Activated CD4-positive, alpha-beta T cell treated with anti-CD3 and anti-CD28 coated beads for 4 hours (primary cell): Measurements from ENCODE around the gene C18orf63.

Experiments
- DNase-seq, 2 donors: peaks; one replicate each; pipeline ENCODE4 v3.0.0-alpha.2; 2020

Gene C18orf63

DNA sequence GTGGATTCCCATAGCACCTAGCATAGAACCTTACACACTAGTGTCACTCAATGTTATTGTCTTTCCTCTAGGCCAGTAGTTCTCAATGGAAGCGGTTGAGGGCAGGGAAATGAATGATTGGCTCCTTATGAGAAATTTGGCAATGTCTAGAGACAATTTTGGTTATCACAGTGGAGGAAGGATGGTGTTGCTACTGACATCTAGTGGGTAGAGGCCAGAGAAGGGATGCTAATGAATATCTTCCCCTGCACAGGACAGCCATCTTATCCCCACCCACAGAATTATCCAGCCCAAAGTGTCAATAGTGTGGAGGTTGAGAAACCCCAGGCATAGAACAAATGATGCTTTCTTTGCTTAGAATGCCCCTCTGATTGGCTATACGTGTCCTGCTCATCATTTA lies 15.8 kb downstream of the C18orf63 start:
- DNase-seq = no peak

DNA sequence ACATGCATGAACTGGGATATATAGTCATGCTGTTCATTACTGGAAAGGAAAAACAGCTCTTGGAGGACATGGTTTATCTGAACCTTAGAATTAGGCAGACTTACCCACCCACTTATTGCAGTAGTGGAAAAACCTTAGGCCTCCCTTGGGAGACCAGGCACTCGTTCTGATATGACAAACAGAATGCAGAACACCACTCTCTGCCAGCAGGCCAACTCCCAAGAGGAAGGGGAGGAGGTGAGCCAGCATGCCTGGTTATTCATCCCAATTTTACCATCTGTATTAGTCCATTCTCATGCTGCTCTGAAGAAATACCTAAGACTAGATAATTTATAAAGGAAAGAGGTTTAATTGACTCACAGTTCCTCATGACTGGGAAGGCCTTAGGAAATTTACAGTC lies 17.5 kb downstream of the C18orf63 start:
- DNase-seq = no peak

DNA sequence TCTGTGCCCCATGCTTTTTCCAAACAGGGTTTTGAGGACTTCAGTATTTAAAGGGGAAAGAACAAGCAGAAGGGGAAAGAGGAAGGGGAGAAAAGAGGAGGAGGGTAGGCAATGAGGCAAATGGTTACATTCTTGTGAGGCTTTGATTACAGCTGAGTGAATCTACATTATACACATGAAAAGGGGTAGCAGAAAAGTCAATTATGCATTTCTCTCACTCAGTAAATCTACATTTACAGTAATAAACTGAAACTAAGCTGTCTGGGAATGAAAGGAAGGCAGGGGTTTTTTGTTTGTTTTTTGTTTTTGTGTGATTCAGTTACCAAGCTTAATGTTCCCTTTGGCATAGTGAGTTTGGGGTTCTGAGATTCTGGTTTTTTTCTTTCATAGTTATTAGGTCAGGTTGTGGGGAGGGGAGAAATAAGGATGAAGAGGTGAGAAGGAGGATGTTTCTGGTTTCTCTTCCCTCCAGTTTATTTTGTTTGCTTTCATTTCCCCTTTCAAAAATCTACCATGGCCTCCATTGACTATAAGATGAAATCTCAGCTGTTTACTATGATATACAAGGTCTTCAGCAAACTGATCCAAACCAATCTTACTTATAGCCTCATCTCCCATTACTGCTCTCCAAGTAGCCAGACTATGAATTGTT lies 18.7 kb downstream of the C18orf63 start:
- no peak for DNase-seq

DNA sequence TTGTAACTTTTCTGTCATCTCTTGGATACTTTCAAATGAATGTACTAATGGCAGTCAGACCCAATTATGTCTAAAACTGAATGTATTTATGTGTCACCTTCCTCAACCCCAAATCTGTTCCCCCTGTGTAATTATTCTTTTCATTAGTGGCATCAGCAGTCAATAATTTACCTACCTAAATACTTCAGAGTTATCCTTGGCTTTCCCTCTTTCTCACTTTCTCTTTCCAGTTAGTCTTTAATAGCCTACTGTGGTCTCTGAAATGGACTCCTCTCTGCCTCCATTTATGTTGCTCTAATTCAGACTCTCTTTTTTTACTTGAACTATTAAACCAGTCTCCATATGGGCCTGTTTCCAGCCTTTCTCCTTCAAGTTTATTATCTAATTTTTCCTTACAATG lies 21.0 kb downstream of the C18orf63 start:
- DNase-seq = no peak

DNA sequence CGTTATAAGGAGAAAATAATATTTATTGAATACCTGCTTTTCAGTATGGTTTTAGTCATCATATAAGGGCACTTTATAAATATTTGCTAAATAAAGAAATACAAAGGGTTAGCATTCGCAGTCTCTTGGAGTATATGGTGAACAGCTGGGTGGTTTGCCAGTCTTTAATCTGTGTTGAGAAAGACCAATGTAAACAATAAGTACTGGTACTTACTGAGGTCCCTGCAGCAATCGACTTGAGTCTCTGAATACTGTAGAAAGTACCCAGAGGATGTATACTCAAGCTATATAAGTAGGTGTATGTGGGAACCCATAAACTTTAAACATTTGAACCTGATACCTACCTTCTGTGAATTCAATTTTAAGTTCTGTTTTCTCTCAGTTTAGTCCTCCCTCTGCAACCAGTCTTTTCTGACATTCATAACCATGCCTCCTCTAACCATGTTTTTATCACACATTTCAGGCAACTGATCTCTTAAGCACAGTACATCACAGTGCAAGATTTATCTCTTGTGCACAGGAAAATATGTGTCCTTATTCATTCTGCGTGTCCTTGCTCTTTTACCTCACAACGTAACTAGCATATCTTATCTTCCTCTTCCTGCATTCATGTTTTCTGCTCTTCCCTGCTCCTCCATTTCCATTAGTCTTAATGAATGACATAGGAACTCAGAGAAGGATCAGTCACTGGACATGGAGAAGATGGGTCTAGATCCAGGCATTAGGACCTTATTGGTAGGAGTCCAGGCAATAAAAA lies 21.7 kb downstream of the C18orf63 start:
- no peak for DNase-seq

DNA sequence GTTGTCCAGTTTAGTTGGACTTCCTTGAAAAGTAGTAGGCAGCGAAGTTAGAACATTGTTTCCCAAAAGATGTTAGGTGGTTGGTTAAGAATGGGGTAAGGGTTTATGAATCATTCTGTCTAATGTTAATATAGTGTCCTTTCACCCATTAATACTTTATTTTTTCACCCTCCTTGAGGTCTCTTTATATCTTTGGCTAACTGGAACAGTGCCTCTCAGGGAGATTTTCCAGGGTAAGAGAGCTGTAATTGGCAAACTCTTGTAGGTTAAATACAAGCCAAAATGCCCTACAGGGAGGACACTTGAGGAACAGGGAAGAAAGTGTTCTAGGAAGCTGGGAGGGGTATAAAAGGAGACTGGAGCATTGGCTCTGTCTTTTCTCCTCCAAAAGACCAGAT lies 22.3 kb downstream of the C18orf63 start:
- DNase-seq = no peak

DNA sequence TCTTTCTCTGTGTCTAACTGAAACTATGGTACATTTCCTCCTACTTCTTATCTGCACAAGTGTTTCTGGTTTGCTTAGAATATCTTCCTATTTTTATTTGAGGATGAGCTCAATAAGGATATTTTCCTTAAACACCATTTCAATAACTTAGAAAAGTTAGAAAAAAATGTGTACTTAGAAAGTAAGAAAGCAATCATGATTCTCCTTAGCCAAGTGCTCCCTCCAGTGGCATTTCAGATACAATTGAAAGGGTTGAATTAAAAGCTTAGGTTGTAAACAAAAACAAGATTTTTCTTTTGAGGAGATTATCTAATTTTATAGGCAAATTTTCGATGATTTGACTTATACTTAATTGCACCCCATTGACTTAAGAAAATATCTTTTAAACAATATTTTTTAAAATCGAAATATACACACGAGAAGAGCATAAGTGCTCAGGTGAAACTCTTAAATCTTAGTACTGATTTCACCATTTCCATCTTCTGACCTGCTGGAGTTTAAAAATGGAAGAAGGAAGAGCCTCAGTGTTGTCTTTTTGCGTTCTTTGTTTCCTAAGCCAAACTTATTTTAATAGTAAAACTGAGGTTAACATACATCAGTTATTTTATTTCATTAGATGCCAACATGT lies 26.9 kb downstream of the C18orf63 start:
- peak in 1 of 2 donors; percentile 32 for DNase-seq

DNA sequence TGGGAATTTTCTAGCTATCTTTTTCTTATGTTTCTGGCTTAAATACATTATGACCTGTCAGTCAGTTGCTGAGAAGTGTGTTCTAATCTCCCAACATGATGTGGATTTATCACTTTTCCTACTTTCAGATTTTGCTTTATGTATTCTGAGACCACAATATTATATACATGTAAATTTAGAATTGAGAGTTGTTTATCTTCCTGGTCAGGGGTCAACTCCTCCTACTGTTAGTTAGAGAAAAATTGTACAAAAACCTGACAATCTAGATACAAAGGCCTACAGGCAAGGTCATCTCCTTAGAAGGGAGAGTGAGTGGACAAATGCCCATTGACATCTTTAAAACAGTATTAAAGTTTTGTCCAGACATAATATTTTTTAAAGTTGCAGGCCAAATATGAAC lies 30.6 kb downstream of the C18orf63 start:
- no peak for DNase-seq

DNA sequence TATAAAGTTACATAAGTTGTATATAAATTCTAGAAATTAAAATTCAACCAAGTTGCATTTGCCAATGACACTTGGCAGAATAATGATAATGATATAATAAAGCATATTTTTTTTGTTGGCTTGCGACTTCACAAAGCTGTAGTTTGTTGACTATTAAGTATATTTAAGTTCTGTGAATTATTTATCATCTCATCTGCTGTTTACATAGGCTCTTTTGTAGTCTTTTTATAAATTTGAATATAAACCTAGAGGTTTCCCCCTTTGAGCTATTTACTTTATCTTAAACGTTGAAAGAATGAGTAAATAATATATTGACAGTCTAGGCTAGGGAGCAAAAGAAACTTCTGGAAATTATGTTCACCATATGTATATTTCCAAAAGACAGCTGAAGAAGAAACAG lies 32.9 kb downstream of the C18orf63 start:
- DNase-seq = no peak

DNA sequence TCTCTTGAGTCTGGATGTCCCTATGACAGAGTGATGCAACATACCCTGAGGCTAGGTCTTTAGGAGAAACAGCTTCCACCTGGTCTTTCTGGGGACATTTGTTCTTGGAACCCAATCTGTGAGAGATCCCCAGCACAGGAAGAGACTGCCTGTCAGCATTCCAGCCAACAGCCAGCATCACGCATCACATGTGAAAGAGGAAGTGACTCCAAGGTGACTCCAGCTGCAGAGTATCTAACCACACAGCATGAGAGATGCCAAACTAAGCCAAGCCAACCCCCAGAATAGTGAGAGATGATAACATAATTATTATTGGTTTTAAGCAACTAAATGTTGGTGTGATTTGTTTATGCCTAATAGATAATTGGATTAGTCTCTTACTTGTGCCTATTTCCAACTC lies 35.7 kb downstream of the C18orf63 start:
- no peak for DNase-seq

DNA sequence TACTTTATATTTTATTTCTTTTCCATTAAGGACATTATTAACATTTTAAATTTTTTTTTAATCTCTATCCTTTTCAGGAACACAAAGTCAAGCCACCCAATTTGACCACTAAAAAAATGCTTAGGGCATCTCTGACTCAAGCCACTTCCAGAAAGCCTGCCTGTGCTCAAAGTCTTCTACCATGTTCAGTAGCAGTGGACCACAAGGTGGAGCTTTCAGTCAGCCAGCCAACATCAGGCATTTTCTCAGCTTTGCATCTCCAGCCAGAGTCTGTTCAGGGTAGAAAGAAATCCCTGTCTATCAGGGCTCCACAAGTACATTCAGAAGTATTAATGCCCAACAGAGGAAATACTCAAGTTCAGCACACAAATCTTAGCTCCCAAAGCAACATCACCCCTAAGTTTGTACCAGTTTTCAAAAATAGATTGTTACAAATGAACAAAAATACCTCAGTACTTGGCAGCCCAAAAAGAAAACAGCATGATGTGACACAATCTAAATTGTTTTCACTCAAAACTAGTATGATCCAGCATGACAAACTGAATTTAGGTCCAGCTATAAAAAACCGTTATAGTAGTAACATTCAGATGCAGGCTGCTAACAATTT lies 37.6 kb downstream of the C18orf63 start:
- DNase-seq = peak; percentile 45 to 62

DNA sequence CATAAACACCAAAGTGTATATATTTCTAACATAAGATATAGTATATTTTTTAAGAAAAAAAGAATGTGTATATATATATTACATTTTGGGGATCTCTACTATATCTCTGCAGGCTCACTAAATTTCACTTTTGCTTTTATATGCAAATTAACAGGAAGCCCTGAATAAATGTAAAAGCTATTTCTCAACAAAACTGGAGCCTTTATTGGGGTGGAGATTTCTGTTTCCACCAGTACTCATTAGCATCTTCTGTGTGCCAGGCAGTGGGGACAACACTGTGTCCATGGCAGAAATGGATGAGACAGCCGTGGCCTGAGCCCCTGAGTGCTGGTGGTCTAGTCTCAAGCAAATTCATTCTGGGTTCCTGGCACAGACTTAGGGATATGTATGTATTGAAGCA lies 41.3 kb downstream of the C18orf63 start:
- DNase-seq = no peak

DNA sequence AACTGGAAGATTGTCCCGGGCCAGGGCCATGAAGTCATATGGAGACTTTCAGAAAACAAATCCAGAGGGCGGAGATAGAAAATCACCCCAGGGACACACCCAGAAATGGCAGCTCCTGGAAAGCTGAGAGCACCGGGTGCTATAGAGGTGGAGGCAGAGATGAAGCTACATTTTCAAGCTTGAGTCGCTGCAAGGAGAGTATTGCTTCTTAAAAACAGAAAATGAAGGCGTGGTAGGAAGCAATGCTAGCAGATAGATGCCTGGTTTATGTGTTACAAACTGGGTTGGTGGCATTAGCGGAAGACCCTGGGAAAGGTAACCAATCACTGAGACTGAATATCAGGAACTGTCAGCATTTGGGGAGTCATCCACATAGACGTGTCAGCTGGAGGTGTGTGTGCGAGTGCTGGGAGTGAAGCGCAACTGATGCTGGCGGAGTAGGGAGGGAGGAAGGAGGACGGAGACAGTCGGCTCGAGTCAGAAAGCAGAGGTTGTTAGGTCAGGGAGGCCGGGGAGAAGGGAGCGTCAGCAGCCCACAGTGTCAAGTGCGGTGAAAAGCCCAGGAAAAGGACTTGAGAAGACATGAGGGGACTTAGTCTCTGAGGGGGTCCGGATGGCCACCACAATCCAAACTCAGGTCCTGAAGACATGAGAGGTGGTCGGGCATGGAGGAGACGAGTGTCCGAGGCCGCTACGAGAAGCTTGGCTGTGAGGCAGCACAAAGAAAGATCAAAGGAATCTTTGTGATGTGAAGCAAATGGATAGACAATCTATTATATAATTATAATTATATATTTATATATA lies 45.4 kb downstream of the C18orf63 start:
- DNase-seq = no peak

DNA sequence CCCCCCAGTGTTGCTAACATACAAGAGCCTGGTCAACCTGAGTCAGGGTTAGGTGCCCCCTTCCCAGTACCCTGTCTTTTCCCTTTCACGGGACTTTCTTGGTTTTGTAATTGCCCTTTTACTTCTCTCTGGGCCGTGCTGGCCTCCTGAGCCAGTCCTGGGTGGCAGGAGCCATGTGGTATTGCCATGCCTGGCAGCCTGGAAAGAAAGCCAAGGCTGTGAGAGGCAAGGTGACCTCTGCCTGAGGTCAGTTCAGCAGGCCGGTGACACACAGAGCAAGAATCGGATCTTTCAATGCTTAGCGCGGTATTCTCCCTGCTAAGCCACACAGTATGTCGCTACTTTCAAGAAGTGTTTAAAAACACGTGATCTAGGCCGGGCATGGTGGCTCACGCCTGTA lies 52.3 kb downstream of the C18orf63 start:
- DNase-seq = no peak

DNA sequence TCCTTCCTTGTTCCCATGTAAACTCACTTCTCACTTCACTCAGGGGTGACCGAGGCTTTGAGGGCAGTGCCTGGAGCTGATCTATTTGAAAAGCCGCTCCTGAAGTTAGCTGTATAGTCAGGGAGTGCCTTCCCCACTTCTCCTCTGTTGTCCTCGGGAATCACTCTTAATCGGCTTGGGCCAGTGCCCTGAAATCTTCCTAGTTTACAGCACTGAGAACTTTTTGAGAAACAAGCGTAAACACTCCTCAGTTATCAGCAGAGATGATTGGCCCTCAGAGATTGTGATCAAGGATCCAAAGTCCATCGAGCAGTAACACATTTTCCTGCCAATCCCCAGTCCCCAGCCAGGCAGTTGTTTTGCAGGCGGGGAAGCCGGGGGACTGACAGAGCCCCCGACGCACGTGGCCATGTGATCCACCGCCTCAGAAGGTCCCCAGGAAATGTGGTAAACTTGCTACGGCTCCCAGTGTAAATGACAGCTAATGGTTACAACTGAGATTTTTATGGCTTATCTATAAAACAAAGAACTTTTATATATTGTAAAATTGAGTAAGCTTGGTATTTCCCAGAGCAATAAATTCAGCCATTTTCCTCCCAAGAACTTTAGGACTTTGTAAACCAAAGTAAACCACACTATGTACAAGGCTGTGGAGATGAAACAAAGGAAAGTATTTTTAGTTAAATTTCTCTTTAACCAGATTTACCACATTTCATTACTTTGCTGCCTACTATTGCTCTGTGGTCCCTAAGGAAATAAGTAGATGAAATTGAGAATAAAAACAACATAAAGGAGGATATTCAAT lies 53.5 kb downstream of the C18orf63 start:
- no peak for DNase-seq

DNA sequence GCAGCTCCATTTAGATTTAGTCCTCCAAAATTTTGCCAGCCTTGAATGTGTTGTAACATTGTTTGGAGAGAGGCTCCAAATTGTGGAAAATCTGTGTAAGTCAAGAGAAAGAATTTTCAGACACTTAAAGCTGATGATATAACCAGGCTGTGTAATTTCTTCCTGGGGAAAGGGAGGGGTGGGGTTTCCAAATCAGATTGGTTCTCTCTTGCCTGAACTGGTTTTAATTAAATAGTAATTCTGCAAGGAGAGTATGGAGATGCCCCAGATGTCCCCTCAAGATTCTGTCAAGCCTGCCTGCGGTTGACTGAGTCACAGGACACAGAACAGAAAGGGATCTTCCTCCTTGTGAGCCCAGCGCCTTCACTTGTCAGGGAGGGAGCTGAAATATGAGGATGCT lies 54.5 kb downstream of the C18orf63 start:
- DNase-seq = no peak

DNA sequence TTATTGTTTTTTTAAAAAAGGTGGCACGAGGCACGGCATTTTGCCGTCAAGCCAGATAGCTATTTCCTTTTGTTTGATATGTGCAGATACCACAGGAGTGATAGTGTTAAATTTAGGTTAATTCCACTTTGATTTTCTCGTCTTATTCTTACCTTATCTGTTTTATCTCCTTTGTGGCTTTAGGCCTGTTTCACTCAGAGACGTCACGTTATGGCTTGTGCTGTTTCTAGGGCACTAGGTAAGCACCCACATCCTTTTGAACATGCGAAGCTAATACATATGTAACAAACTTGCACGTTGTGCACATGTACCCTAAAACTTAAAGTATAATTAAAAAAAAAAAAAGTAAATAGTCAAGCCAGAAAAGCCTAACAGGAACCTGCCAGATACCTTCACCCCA lies 57.8 kb downstream of the C18orf63 start:
- peak; percentile 30 to 50 for DNase-seq

DNA sequence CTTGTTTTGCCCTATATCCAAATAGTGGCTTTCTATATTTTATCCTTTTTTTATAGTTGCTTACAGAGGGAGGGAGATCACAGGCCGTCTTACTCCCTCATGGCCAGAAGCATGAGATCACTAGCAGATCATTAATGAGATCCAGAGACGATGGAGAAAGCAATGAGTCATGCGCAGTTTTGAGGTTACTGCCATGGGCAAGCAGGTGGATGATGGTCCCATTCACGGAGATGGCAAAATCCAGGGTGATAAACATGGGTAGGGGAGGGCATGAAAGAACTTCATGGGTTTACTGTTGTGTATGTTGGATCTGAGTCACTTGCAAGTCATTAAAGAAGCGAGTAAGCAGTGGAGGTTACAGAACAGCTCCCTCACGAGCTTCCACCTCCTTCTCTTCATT lies 60.4 kb downstream of the C18orf63 start:
- DNase-seq = no peak

DNA sequence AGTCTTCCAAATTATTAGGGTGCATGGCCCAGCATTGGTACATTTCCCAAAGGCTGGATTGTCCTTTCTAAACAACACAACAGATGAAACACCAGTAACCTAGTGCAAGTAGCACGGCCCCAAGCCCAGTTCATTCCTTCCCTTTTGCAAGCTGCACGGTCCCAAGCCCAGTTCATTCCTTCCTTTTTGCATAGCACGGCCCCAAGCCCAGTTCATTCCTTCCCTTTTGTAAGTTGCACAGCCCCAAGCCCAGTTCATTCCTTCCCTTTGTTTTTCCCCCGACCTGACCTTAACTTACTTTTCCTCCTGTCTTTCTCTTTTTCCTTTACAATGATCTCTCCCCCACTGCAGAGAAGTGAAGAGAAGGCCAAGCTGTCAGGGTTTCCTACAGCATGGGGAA lies 60.9 kb downstream of the C18orf63 start:
- no peak for DNase-seq

DNA sequence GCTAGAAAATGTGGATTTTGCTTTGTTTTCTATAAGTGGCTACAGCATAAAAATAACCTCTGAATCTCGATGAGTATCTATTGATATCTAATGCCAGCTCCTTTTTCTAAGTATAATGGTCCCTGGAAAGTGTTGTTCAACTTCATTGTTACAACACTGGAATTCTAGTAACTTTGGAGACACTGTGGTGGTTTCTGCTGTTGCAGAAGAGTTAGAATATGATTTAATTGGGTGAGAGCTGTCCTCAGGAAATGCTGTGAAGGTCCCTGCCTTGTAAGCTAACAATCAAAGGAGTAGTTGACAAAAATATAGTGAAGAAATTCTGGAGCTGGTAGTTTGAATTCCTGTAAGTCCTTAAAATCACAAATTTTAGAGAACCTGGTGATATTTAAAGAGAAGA lies 62.1 kb downstream of the C18orf63 start:
- no peak for DNase-seq

DNA sequence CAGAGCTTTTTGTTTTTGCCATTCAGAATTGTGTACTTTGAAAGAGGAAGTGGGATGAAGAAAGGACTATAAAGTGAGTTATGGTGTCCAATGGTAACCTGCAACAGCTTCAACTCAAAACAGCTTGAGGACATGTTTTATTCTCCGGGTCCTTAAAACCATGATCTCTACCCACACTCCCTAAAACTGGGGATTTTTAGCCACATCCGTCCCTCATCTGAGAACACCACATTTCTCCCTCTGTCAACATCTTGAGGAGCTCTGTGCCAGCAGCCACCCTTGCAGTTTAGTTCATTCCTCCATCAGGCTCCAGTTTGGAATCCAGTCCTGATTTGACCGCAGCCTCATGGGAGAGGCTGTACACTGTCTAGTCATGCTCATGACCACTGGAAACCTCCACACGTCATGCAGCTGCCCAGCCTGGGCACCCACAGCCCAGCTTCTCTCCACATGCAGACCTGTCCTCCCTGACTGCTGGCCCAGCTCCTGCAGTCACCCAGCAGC lies 62.6 kb downstream of the C18orf63 start:
- no peak for DNase-seq

DNA sequence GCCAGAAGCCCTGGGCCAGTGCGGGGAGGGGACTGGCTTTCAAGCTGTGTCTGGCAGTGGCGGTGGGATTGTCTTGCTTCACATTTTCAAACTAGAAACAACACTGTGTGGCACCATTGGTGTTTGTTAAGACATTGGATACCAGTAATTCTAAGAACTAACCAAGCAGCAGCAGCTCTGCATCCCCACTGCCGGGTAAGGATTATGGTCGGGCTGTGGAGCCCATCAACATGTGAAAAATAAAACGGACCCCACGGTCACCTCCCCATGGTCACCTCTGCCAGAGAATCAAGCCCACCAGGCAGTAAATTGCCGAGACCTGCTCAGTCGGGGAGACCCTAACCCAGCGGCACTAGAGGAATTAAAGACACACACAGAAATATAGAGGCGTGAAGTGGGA lies 65.3 kb downstream of the C18orf63 start:
- DNase-seq = no peak
